ENCODE results near the gene RPS16.
"Not testable (repeated sequence)": the region's sequence is repeated elsewhere in the genome, so short reads cannot be mapped to it uniquely, and the experiment has no call there.

Gene RPS16

GRCh38 chr19:39435499-39436349 is at the start of gene RPS16:
RPS16 (minus strand) TSS chr19:39435949; CDS start chr19:39435895, 54 bp downstream.
- DNase-seq, result peak; percentile 99

DNA sequence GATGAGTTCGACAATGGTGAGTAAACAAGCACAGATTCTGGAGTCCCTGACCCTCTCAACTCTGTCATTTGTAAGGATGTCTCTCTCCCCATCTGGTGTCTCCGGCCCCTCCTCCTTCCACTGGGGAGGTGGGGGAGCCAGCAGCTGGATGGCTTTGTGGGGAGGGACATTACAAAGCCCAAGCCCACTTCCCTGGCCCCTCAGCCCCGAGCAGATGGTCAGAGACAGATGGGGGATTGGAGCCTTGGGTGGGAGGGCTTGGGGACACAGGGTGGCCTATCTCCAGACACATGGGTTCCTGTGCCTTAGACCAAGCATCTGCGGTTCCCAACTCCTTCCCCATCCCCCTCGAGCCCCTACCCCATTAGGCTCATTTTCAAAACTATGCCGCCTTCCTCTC is 47.4 kb upstream of the RPS16 start:
- DNase-seq, result peak; percentile 80

DNA sequence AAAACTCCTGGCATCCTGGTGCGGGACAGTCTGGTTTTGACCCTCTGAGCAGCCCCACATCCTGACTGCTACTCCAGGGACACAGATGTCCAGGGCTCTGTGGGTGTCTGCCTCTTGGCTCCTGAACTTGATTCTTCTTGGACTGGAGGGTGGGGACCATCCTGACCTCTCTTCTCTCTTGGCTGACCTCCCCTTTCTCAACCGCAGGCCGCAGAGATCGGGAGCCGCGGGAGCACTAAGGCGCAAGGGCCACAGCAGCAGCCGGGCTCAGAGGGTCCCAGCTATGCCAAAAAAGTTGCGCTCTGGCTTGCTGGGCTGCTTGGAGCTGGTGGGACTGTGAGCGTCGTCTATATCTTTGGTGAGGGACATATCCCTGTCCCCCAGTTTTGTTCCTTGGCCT is 45.9 kb upstream of the RPS16 start:
- no peak for DNase-seq

GRCh38 chr19:39481229-39481545 is 45.4 kb upstream of the RPS16 start:
- DNase-seq, result no peak

DNA sequence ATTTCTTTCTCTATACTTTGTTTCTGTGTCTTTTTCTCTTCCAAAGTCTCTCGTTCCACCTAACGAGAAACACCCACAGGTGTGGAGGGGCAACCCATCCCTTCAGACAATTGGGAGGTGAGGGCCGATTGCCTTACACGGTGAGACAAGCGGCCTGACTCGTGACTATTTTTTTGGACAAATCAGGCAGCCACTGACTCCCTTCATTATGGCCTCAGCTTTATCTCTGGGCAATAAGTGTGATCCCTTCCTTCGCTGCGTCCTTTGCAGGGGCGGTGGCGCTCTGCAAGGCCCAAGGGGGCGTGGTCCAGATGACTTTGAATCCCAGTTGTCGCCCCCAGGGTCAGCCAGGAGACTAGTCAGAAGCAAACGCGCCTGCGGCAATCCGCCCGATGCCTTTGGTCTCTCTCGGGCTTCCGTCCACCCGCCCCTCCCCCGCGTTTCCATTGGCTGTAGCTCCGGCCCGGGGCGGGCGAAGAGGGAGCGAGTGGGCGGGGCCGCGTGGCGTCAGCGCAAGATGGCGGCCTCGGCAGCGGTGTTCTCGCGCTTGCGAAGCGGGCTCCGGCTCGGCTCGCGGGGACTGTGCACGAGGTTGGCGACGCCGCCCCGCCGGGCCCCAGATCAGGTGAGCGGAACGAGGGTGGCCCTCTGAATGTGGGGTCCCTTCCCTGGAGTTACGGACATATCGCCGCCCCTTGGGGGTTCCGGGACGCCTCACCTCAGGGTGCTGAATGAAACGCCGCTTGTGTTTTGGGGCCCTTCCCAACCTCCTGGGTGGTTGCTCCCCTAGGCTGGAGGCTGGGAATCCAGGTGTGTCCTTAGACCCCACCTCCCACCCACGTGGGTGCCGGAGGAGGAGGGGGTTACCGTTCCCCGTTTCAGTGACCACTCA is 44.8 kb upstream of the RPS16 start, which contains the start of gene TIMM50:
TIMM50 (plus strand) TSS at position 502 of the 892 bp plus-strand sequence; CDS start at position 518, 16 bp downstream.
- DNase-seq, result peak; percentile 99

GRCh38 chr19:39479916-39480315 is 44.2 kb upstream of the RPS16 start:
- no peak for DNase-seq

DNA sequence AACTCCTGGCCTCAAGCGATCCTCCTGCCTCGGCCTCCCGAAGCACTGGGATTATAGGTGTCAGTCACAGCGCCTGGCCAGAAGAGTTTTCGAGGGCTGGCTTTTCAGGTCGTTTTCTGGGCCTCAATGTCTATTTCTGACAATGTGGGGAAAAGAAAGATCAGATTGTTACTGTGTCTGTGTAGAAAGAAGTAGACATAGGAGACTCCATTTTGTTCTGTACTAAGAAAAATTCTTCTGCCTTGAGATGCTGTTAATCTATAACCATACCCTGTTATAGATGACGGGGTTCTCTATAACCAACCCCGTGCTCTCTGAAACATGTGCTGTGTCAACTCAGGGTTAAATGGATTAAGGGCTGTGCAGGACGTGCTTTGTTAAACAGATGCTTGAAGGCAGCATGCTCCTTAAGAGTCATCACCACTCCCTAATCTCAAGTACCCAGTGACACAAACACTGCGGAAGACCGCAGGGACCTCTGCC is 43.6 kb upstream of the RPS16 start:
- DNase-seq, result not testable (repeated sequence)

DNA sequence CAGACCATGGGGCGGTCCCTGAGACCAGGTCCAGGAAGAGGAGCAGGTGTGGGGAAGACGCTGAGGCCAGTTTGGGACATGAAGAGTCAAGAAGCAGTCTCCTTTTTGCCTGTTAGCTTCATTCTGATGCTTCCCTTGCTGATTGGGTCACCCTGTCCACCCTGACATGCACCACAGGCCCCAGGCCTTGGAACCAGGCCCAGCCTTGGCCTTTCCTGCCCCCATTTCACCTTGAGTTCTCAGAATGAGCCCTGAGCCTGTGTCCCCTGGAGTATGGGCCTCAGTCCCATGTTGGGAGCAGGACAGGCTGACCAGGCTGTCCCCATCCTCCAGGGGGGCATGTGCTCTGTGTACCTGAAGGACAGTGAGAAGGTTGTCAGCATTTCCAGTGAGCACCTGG is 40.0 kb upstream of the RPS16 start:
- DNase-seq, result no peak

GRCh38 chr19:39474139-39474620 is 38.4 kb upstream of the RPS16 start:
- DNase-seq, result peak; percentile 64

GRCh38 chr19:39473443-39473960 is 37.8 kb upstream of the RPS16 start:
- DNase-seq, result no peak

- no peak for DNase-seq
Observed at GRCh38 chr19:39472746-39473442, 37.1 kb upstream of the RPS16 start.

DNA sequence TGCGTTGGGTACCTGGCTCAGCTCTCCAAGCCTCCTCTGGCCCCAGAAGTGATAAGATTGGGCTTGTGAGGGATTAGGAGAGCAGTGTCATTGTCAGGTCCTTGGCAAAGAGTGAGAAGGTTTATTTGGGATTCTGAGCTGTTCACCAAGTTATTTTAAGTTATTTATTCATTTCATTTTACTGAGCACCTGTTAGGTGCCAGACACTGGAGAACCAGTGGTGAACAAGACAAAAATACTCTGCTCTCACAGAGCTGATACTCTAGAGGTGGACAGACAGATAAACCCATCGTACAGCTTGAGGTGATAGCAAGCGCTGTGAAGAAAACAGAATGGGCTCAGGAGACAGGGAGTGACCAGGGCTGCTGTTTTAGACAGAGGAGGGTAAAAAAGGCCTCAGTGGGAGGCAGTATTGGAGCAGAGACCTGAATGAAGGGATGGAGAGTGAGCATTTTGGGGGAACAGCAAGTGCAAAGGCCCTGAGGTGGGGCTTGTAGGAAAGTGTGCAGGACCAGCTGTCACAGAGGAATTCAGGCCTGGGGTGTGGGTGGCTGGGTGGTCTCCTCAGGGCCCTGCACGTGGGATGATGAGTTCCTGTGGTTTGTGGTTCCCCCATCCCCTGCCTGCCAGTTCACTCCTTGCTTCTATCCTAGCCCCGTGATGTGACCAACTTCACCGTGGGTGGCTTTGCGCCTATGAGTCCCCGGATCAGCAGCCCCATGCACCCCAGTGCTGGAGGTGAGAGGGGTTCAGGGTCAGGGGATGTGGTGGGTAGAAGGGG is 36.2 kb upstream of the RPS16 start:
- DNase-seq, result no peak

- DNase-seq, result no peak
Observed at GRCh38 chr19:39470724-39471339, 35.1 kb upstream of the RPS16 start.

DNA sequence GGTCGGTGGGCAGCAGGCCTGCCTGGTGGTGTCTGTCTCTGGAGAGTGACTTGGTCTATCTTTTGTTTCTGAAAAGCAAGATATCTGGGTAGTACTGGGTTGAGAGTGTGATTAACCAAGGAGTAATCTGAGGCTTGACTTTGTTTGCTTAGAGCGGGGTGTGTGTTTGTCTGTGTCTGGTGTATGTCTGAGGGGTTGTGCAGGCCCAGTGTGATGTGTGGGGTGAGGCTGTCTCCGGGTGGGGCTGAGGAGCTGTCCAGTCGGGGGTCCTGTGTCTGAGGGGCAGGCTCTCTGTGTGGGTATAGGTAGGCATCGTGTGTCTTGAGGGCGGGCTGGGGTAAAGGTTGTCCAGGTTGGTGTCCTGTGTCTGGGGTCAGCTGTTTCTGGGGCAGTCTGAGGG is 33.8 kb upstream of the RPS16 start:
- no peak for DNase-seq

DNA sequence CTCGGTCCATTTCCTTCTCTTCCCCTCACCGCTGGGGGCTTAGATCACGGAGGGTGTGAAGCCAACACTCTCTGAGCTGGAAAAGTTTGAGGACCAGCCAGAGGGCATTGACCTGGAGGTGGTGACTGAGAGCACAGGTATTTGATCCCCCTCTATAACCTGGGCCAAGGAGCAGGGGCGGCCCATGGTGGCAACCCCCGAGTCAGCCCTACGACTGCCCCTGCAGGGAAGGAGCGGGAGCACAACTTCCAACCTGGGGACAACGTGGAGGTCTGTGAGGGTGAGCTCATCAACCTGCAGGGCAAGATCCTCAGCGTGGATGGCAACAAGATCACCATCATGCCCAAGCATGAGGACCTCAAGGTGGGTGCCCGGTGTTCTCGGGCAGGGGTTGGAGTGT is 33.3 kb upstream of the RPS16 start:
- DNase-seq, result no peak

DNA sequence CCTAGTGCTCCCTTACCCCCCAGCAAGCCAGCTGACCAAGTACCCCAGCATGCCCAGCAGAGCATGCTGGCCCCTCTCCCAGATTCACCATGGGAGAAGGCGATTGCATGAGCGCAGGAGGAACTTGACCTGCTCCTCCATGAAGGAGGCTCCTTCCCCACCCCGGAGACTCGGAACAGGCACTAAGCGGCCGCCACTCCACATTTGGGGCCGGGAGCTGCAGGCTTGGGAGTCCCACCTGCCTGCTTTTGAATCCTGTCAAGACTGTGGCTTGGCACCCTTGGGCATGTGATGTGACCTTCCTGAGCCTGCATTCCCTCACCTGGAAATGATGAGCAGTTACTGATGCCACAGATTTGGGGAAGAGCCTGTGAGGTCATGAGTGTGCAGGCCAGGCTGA is 32.2 kb upstream of the RPS16 start:
- no peak for DNase-seq

DNA sequence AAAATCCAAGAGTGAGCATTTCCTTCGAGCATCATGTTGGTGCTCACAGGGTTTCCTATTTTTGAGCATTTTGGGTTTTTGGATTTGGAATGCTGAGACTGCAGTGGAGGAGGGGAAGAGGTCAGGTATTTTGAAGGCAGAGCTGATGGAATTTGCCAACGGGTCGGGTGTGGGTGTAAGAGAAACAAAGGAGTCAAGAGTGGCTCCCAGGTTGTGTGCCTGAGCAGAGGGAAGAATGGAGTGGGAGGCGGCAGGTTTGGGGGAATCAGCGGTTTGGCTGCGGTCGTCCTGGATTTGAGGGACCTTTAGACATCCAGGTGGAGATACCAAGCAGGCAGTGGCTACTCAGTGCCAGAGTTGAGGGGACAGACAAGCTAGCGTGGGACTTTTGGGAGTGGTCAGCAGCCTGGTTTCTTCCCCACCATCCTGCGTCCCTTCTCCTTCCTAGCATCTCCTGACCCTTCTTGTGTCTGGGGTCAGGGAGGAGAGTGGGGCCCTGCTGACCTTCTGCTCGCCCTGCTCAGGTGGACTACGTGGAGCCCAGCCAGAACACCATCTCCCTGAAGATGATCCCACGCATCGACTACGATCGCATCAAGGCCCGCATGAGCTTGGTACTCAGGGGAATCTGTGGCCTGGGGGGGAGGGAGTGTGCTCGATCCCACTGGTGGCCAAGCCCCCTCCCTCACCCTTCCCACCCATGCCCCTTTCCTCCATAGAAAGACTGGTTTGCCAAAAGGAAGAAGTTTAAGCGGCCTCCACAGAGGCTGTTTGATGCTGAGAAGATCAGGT is 30.4 kb upstream of the RPS16 start:
- DNase-seq, result no peak

DNA sequence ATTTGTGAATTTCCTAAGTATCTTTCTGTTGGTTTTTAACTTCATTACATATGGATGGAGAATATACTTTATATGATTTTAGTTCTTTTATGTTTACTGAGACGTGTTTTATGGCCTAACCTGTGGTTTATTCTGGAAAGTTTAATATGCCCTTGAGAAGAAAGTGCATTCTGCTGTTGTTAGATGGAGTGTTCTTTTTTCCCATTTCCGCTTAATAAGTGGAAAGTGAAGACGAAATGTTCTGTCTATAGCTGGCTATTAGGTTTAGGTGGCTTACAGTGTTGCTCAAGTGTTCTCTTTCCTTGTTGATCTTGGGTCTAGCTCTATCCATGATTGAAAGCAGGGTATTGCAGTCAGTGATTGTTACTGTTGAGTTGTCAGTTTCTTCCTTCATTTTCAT is 27.7 kb upstream of the RPS16 start:
- DNase-seq, result no peak

DNA sequence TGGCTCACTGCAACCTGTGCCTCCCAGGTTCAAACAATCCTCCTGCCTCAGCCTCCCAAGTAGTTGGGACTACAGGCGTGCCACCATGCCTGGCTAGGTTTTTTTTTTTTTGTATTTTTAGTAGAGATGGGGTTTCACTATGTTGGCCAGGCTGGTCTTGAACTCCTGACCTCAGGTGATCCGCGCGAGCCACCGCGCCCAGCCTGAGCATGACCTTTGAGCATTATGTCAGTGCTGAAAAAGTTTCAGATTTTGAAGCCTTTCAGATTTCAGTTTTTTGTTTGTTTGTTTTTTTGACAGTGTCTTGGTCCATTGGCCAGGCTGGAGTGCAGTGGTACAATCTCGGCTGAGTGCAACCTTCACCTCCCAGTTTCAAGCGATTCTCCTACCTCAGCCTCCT is 15.5 kb upstream of the RPS16 start:
- not testable (repeated sequence) for DNase-seq

DNA sequence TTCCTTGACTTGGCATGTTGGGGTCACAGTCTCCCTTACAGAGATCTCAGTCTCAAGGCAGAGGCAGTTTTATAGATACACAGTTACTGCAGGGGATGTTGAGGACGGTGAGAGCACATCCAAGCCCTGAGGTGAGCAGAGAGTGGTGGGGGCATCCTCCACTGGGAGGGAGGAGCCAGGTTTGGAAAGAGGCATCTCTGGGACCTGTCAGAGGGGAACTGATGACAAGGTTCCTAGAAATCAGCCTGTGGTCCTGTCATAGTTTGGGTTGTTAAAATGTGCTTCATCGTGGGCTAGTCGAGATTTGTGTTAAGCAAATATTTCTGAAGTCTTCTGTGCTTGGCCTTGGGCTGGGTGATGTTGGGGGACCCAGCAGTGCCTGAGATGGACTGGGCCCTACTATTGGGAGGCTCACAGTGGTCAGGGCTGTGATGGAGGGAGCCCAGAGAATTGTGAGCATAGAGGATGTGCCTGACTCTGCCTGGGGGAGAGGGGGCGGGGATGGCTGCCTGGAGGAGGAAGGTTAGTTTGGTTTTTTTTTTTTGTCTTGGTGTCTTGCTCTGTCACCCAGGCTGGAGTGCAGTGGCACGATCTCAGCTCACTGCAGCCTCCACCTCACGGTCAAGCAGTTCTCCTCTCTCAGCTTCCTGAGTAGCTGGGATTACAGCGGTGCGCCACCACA is 13.5 kb upstream of the RPS16 start:
- DNase-seq, result no peak
